GM12878 (cell line): ENCODE results near the gene IFRD1. TPM values are rescaled to one million over a fixed set of nuclear protein-coding genes. Genes with fewer than 3 reads are reported as not detected.

Experiments
- ATAC-seq: fragments of 200-7000 bp; cut with Tn5 transposase; 3 replicates; pipeline ENCODE4 v1.9.1; 2020; ENCODE audit warnings: mild to moderate bottlenecking, moderate library complexity
- BruUV-seq: library from RNA; stranded (reverse); fragments of 400-500 nt; replicated peaks from 2 replicates; lab custom pipeline; 2021; lab: Mats Ljungman, UMichigan
- CTCF ChIA-PET: fragments of 300-600 bp; sonication (Branson Sonifier 250); formaldehyde crosslinking; extraction: SDS; loops from one replicate; lab custom pipeline; 2021; ENCODE audit warnings: inconsistent platforms; lab: Yijun Ruan, JAX
- POLR2A ChIA-PET: fragments of 350-600 bp; formaldehyde crosslinking; extraction: SDS; loops from one replicate; lab custom pipeline; 2021; ENCODE audit warnings: inconsistent platforms; lab: Charles Lee
- RAD21 ChIA-PET: fragments of 300-600 bp; sonication (Branson Sonifier 250); formaldehyde crosslinking; loops from one replicate; lab custom pipeline; 2023; ENCODE audit warnings: antibody characterized with exemption; ENCODE audit not compliant: unreplicated experiment; lab: Charles Lee
- SMC1A ChIA-PET: fragments of 300-600 bp; sonication (Branson Sonifier 250); formaldehyde crosslinking; loops from one replicate; lab custom pipeline; 2023; ENCODE audit not compliant: unreplicated experiment, uncharacterized antibody; lab: Charles Lee
- DNase-seq: peaks from one replicate; pipeline ENCODE4 v3.0.0-alpha.2; 2011; ENCODE audit warnings: low read depth, low spot score
- FAIRE-seq: peaks from 3 replicates; lab custom pipeline; 2011; peaks lifted over from hg19 to GRCh38; lab: Jason Lieb, UNC
- H2AFZ ChIP-seq: 2 replicates; pipeline ENCODE4 v1.6.0; 2011; ENCODE audit warnings: low read depth, low read length, control low read depth; ENCODE audit not compliant: control insufficient read depth
- H3K27ac ChIP-seq: 2 replicates; pipeline ENCODE4 v1.5.1; 2011; ENCODE audit warnings: control low read depth; ENCODE audit not compliant: control insufficient read depth, insufficient read depth
- H3K27me3 ChIP-seq, 2 experiments: replicated peaks in 1 of 2; 2 replicates each; pipeline versions ENCODE4 v1.6.0 to v1.6.1; 2011; ENCODE audit warnings: low read length in 1 of 2; ENCODE audit not compliant: control insufficient read depth in 2 of 2, insufficient read depth in 2 of 2
- H3K36me3 ChIP-seq, 2 experiments: 2 replicates each; pipeline ENCODE4 v1.5.1; 2011; ENCODE audit warnings: low read length in 1 of 2; ENCODE audit not compliant: control insufficient read depth in 2 of 2, insufficient read depth in 2 of 2
- H3K4me1 ChIP-seq: 2 replicates; pipeline ENCODE4 v1.6.1; 2011; ENCODE audit warnings: mild to moderate bottlenecking, low read length, moderate library complexity, mixed read lengths; ENCODE audit not compliant: control insufficient read depth, insufficient read depth
- H3K4me2 ChIP-seq: 2 replicates; pipeline ENCODE4 v1.6.0; 2011; ENCODE audit warnings: control low read depth; ENCODE audit not compliant: control insufficient read depth, insufficient read depth
- H3K4me3 ChIP-seq: fragments of 200-600 bp; sonication (generic); 2 replicates; pipeline ENCODE4 v1.5.1; 2016
- H3K79me2 ChIP-seq: 2 replicates; pipeline ENCODE4 v1.6.0; 2011; ENCODE audit warnings: low read length; ENCODE audit not compliant: control insufficient read depth, insufficient read depth
- H3K9ac ChIP-seq: 2 replicates; pipeline ENCODE4 v1.8.0; 2011; ENCODE audit warnings: low read length, control low read depth, mixed read lengths; ENCODE audit not compliant: control insufficient read depth, insufficient read depth
- H3K9me3 ChIP-seq: replicated peaks from 3 replicates; pipeline ENCODE4 v1.5.1; 2011; ENCODE audit warnings: mild to moderate bottlenecking, low read length; ENCODE audit not compliant: control insufficient read depth, insufficient read depth
- H4K20me1 ChIP-seq: 2 replicates; pipeline ENCODE4 v1.6.0; 2011; ENCODE audit not compliant: control insufficient read depth, insufficient read depth
- BCLAF1 ChIP-seq: fragments of 450-650 bp; IDR thresholded peaks from 2 replicates; pipeline ENCODE4 v1.6.1; 2017; ENCODE audit warnings: antibody characterized with exemption, mild to moderate bottlenecking, moderate library complexity
- BHLHE40 ChIP-seq, 2 experiments: fragments of 450-650 bp in 1 of 2; IDR thresholded peaks; 2 replicates each; pipeline ENCODE4 v1.6.1; 2011 to 2017; ENCODE audit warnings: low read depth in 2 of 2, borderline replicate concordance in 1 of 2, improper control_type of control experiment in 1 of 2, low read length in 1 of 2, mild to moderate bottlenecking in 1 of 2
- CHD2 ChIP-seq: IDR thresholded peaks from 2 replicates; pipeline ENCODE4 v1.6.1; 2011; ENCODE audit warnings: low read depth, low read length, improper control_type of control experiment, borderline replicate concordance
- IKZF1 ChIP-seq: fragments of 450-650 bp; conservative IDR thresholded peaks from 2 replicates; pipeline ENCODE4 v1.6.1; 2017; ENCODE audit warnings: antibody characterized with exemption, mild to moderate bottlenecking
- IKZF2 ChIP-seq, 2 experiments: fragments of 450-650 bp; IDR thresholded peaks; 2 replicates each; pipeline ENCODE4 v1.6.1; 2017; ENCODE audit warnings: mild to moderate bottlenecking in 2 of 2, moderate library complexity in 2 of 2
- MEF2A ChIP-seq: IDR thresholded peaks from 2 replicates; pipeline ENCODE4 v1.6.1; 2011; ENCODE audit warnings: low read depth, mild to moderate bottlenecking, low read length, moderate library complexity; ENCODE audit not compliant: insufficient read depth
- MEF2B ChIP-seq: fragments of 450-650 bp; IDR thresholded peaks from 2 replicates; pipeline ENCODE4 v1.6.1; 2018; ENCODE audit warnings: mild to moderate bottlenecking, moderate library complexity; ENCODE audit not compliant: partially characterized antibody, poor library complexity, severe bottlenecking
- MTA2 ChIP-seq: fragments of 450-650 bp; IDR thresholded peaks from 2 replicates; pipeline ENCODE4 v1.6.1; 2016; ENCODE audit warnings: low read depth, mild to moderate bottlenecking, moderate library complexity
- NFIC ChIP-seq: IDR thresholded peaks from 2 replicates; pipeline ENCODE4 v1.6.1; 2012; ENCODE audit warnings: low read depth, mild to moderate bottlenecking, inconsistent platforms, low read length, moderate library complexity
- PBX3 ChIP-seq: IDR thresholded peaks from 2 replicates; pipeline ENCODE4 v1.6.1; 2011; ENCODE audit warnings: mild to moderate bottlenecking, low read depth, low read length, moderate library complexity; ENCODE audit not compliant: insufficient replicate concordance
- RAD51 ChIP-seq: fragments of 450-650 bp; IDR thresholded peaks from 2 replicates; pipeline ENCODE4 v1.6.1; 2016; ENCODE audit warnings: moderate library complexity, mild to moderate bottlenecking, inconsistent platforms
- SIN3A ChIP-seq: IDR thresholded peaks from 2 replicates; pipeline ENCODE4 v1.6.1; 2012; ENCODE audit warnings: low read depth, low read length, improper control_type of control experiment
- SREBF1 ChIP-seq: IDR thresholded peaks from 2 replicates; pipeline ENCODE4 v1.6.1; 2012; ENCODE audit warnings: mild to moderate bottlenecking, low read length
- TCF7 ChIP-seq: IDR thresholded peaks from 2 replicates; pipeline ENCODE4 v1.6.1; 2014; ENCODE audit warnings: antibody characterized with exemption, borderline replicate concordance
- ZBTB11 ChIP-seq: fragments of 450-650 bp; formaldehyde crosslinking; IDR thresholded peaks from 2 replicates; pipeline ENCODE4 v1.5.0; 2022; ENCODE audit warnings: mild to moderate bottlenecking, missing genetic modification characterization
- ZNF274 ChIP-seq: IDR thresholded peaks from one replicate; pipeline ENCODE4 v1.8.0; 2011; ENCODE audit not compliant: insufficient read length, insufficient read depth
- ZNF384 ChIP-seq: IDR thresholded peaks from 2 replicates; pipeline ENCODE4 v1.6.1; 2012; ENCODE audit warnings: low read depth, mild to moderate bottlenecking, low read length, improper control_type of control experiment, borderline replicate concordance
- WGBS: methylation state at CpG from one replicate; pipeline ENCODE4 v1.1.6; 2016; ENCODE audit warnings: low lambda C conversion rate; ENCODE audit not compliant: insufficient replicate concordance, insufficient coverage; ENCODE audit errors: missing lambda C conversion rate; 5-methylcytosine and 5-hydroxymethylcytosine counted together
- in situ Hi-C: fragments of 300-500 bp; cut with MboI; formaldehyde crosslinking; loops from 9 replicates; pipeline ENCODE4 v1.14.3; 2018; ENCODE audit warnings: mixed read lengths
- intact Hi-C: fragments of 100-400 bp; cut with micrococcal nuclease; formaldehyde crosslinking; loops from one replicate; pipeline ENCODE4 v1.14.2; 2022; ENCODE audit not compliant: unreplicated experiment
- polyA plus RNA-seq, 11 experiments: library from polyadenylated mRNA; depleted of rRNA in 4 of 11; unstranded in 6 of 11; stranded (reverse) in 5 of 11; fragments of >200 nt; fragmentation: Nextera tagmentation in 4 of 11; fragmentation: Illumina TruSeq in 1 of 11; extraction: Ambion mirVana in 4 of 11; extraction: Trizol in 1 of 11; gene quantifications; 1 replicate in 1 of 11; 2 replicates in 10 of 11; pipeline versions ENCODE4 v1.2.1 to v1.2.3, GENCODE V29; 2011 to 2016; ENCODE audit warnings: inconsistent platforms in 2 of 11, missing spikeins in 2 of 11, low read depth in 1 of 11
- total RNA-seq, 4 experiments: library from RNA; depleted of rRNA in 3 of 4; stranded (reverse); fragments of >200 nt in 3 of 4; fragmentation: Illumina TruSeq in 1 of 4; extraction: Trizol in 1 of 4; gene quantifications; 2 replicates each; pipeline versions ENCODE4 v1.2.1 to v1.2.3, GENCODE V29; 2013 to 2021

The IFRD1 gene
- total and polyA plus RNA-seq, 10 of the 15 experiments (the other 5 are each of a cell fraction or from before 2014, with no cell fraction given) = 9.6 to 31.1 (median 19.9) TPM

GRCh38 chr7:112497481-112497880 is 47.2 kb downstream of the IFRD1 start:
- CTCF ChIA-PET = interaction anchor here (0.7 to 3.2 kb wide), 10 partner anchors 8 to 758 kb away, joined by 3 to 21 read pairs (median 4); partner anchors contain the start of gene LSMEM1
- peak; percentile 50; the same call in 1 of the 2 replicates for TF ChIP-seq RAD51
- no peak for TF ChIP-seq ZNF384
- peak in 1 of 2 experiments; percentile 51; a peak in 2 of 4 replicates for TF ChIP-seq BHLHE40 (IDR thresholded peaks at IDR 0.05; ENCODE audit: borderline replicate concordance in 1 of 2, low read depth in 2 of 2, low read length in 1 of 2)
- no peak for TF ChIP-seq SREBF1
- TF ChIP-seq MTA2 = no peak
- no peak for TF ChIP-seq MEF2B
- no peak for TF ChIP-seq TCF7
- no peak for TF ChIP-seq PBX3
- no peak for TF ChIP-seq ZBTB11 (CRISPR knock-in tag)
- no peak for TF ChIP-seq CHD2
- no peak for TF ChIP-seq BCLAF1
- 0 out of 2 replicates have a peak, but pooled peaks have one; percentile 12 for TF ChIP-seq IKZF1
- TF ChIP-seq SIN3A = no peak
- no peak for TF ChIP-seq NFIC
- TF ChIP-seq IKZF2 (IDR thresholded peaks at IDR 0.05) = no peak
- no peak for TF ChIP-seq ZNF274
- no peak for TF ChIP-seq MEF2A

More at GRCh38 chr7:112497481-112497880, 47.2 kb downstream of the IFRD1 start:
- Histone ChIP-seq H3K9ac (no peak overlapping the region), H3K4me3 (no peak overlapping the region), H4K20me1 (no peaks in the 10 kb centered on the region), H3K9me3 (no peaks in the 10 kb centered on the region), H3K79me2 (no peaks in the 10 kb centered on the region), H3K4me2 (no peak overlapping the region), H3K27ac (no peak overlapping the region), H3K36me3 (no peaks in the 10 kb centered on the region), H2AFZ (no peak overlapping the region), H3K27me3 (no peaks in the 10 kb centered on the region), H3K4me1 (no peaks in the 10 kb centered on the region; the same call in 1 of the 2 replicates)
- POLR2A ChIA-PET = interaction anchor here (1.6 kb wide), 1 partner anchor 48 kb away, joined by 4 read pairs; no protein-coding TSS in a partner anchor
- 0% methylated on average over 2 of the region's 2 CpGs for WGBS
- BruUV-seq = no TSS peak
- intact Hi-C loops = loop anchor here (2.0 kb wide), 1 partner anchor 757 kb away; no protein-coding TSS in a partner anchor
- FAIRE-seq = peak; percentile 47
- ATAC-seq = peak; percentile 81
- SMC1A ChIA-PET = interaction anchor here (1.1 to 2.9 kb wide), 6 partner anchors 11 to 756 kb away, joined by 3 to 12 read pairs (median 5); no protein-coding TSS in a partner anchor
- in situ Hi-C loops = no loop called here
- peak; percentile 27 for DNase-seq
- RAD21 ChIA-PET = interaction anchor here (0.8 to 1.3 kb wide), 3 partner anchors 13 to 735 kb away, joined by 3 to 4 read pairs (median 3); no protein-coding TSS in a partner anchor
